ENCODE results near the gene SLC8A3.
A peak's percentile ranks its signal among the peaks of the same experiment; 100 is the strongest.

Gene SLC8A3

GRCh38 chr14:70061108-70061507, 127.6 kb downstream of the SLC8A3 start:
- peak in 1 of 3 donors; percentile 6 for DNase-seq

GRCh38 chr14:70059545-70059944, 129.2 kb downstream of the SLC8A3 start:
- DNase-seq, result no peak

- DNase-seq, result no peak
Observed at GRCh38 chr14:70057519-70058136, 131.1 kb downstream of the SLC8A3 start.

GRCh38 chr14:70052990-70053389, 135.8 kb downstream of the SLC8A3 start:
- DNase-seq, result peak in 2 of 3 donors; percentile 27 to 52

- DNase-seq, result no peak
Observed at GRCh38 chr14:70050136-70050535, 138.6 kb downstream of the SLC8A3 start.

GRCh38 chr14:70049605-70050004, 139.1 kb downstream of the SLC8A3 start:
- DNase-seq, result no peak

- DNase-seq, result no peak
Observed at GRCh38 chr14:70048313-70048654, 140.5 kb downstream of the SLC8A3 start.

- DNase-seq, result no peak
Observed at GRCh38 chr14:70047598-70048312, 141.0 kb downstream of the SLC8A3 start.

GRCh38 chr14:70045844-70046535, 142.8 kb downstream of the SLC8A3 start:
- DNase-seq, result peak in 2 of 3 donors; percentile 9 to 16

GRCh38 chr14:70045310-70045709, 143.4 kb downstream of the SLC8A3 start:
- no peak for DNase-seq

GRCh38 chr14:70043001-70043400, 145.8 kb downstream of the SLC8A3 start:
- DNase-seq, result peak in 2 of 3 donors; percentile 18 to 22

- DNase-seq, result no peak
Observed at GRCh38 chr14:70036665-70037064, 152.1 kb downstream of the SLC8A3 start.

GRCh38 chr14:70034257-70034656, 154.5 kb downstream of the SLC8A3 start:
- no peak for DNase-seq

GRCh38 chr14:70033561-70033960, 155.2 kb downstream of the SLC8A3 start:
- no peak for DNase-seq

GRCh38 chr14:70033116-70033515, 155.6 kb downstream of the SLC8A3 start:
- no peak for DNase-seq

GRCh38 chr14:70032447-70032846, 156.3 kb downstream of the SLC8A3 start:
- DNase-seq, result no peak

GRCh38 chr14:70032016-70032415, 156.7 kb downstream of the SLC8A3 start:
- DNase-seq, result no peak

- no peak for DNase-seq
Observed at GRCh38 chr14:70029296-70030132, 159.2 kb downstream of the SLC8A3 start.

- DNase-seq, result peak; percentile 64 to 86 (median 83)
Observed at GRCh38 chr14:70027785-70028428, 160.8 kb downstream of the SLC8A3 start.

GRCh38 chr14:70023871-70024270, 164.9 kb downstream of the SLC8A3 start:
- no peak for DNase-seq

- no peak for DNase-seq
Observed at GRCh38 chr14:70022771-70023445, 165.8 kb downstream of the SLC8A3 start.
